Neutrophil (primary cell): ENCODE results near the gene CCL25.
"Not testable (repeated sequence)": the region's sequence is repeated elsewhere in the genome, so short reads cannot be mapped to it uniquely, and the experiment has no call there.

Experiments
- H3K27ac ChIP-seq: fragments of 200-600 bp; sonication (generic); 2 replicates; pipeline ENCODE4 v1.5.1; 2016; ENCODE audit warnings: mild to moderate bottlenecking, moderate library complexity
- H3K27me3 ChIP-seq: fragments of 200-600 bp; sonication (generic); 2 replicates; pipeline ENCODE4 v1.6.0; 2016; ENCODE audit warnings: mild to moderate bottlenecking
- H3K36me3 ChIP-seq: fragments of 200-600 bp; sonication (generic); 2 replicates; pipeline ENCODE4 v1.5.1; 2017
- H3K4me1 ChIP-seq, 2 experiments: fragments of 200-600 bp in 1 of 2; sonication (generic) in 1 of 2; 1 replicate in 1 of 2; 2 replicates in 1 of 2; pipeline versions ENCODE4 v1.5.1 to v1.6.1; 2013 to 2016; ENCODE audit warnings: low read depth in 1 of 2, low read length in 1 of 2, mild to moderate bottlenecking in 1 of 2, moderate library complexity in 1 of 2; ENCODE audit not compliant: control insufficient read depth in 1 of 2, insufficient read depth in 1 of 2
- H3K4me3 ChIP-seq, 2 experiments: fragments of 200-600 bp in 1 of 2; sonication (generic) in 1 of 2; 1 replicate in 1 of 2; 2 replicates in 1 of 2; pipeline ENCODE4 v1.5.1; 2013 to 2016; ENCODE audit warnings: low read depth in 1 of 2, low read length in 1 of 2, mild to moderate bottlenecking in 1 of 2, moderate library complexity in 1 of 2
- H3K9me3 ChIP-seq: fragments of 200-600 bp; sonication (generic); 2 replicates; pipeline ENCODE4 v1.5.1; 2016
- TF ChIP-seq, protein P1 (sequence below): fragments of 200-600 bp; sonication (generic); IDR thresholded peaks from 2 replicates; pipeline ENCODE4 v1.5.1; 2016; ENCODE audit warnings: antibody characterized with exemption

The CCL25 gene

GRCh38 chr19:8020681-8021080, 31.9 kb upstream of the CCL25 start:
- Histone ChIP-seq H3K27me3 (no peaks in the 10 kb centered on the region), H3K4me1 (no peaks in the 10 kb centered on the region), H3K27ac (no peak overlapping the region), H3K4me3 (no peak overlapping the region), H3K36me3 (no peaks in the 10 kb centered on the region), H3K9me3 (no peaks in the 10 kb centered on the region)
- TF ChIP-seq, protein P1, sequence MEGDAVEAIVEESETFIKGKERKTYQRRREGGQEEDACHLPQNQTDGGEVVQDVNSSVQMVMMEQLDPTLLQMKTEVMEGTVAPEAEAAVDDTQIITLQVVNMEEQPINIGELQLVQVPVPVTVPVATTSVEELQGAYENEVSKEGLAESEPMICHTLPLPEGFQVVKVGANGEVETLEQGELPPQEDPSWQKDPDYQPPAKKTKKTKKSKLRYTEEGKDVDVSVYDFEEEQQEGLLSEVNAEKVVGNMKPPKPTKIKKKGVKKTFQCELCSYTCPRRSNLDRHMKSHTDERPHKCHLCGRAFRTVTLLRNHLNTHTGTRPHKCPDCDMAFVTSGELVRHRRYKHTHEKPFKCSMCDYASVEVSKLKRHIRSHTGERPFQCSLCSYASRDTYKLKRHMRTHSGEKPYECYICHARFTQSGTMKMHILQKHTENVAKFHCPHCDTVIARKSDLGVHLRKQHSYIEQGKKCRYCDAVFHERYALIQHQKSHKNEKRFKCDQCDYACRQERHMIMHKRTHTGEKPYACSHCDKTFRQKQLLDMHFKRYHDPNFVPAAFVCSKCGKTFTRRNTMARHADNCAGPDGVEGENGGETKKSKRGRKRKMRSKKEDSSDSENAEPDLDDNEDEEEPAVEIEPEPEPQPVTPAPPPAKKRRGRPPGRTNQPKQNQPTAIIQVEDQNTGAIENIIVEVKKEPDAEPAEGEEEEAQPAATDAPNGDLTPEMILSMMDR, result no peak

DNA sequence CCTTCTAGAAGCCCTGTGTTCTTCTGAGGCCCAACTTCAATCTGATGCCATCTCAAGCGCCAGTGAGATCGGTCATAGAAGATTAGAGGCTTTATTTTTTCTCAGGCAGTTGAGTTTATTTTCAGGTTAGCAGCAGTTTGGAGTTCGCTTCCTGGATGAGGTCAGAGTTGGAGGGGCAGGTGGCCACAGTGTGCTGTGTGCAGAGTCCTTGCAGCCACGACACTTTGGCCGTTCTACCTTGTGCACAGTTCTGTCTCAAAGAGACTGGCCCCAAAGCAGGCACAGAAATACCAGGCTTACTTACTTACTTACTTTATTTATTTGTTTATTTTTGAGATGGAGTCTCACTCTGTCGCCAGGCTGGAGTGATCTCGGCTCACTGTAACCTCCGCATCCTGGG, 31.2 kb upstream of the CCL25 start:
- Histone ChIP-seq H3K27me3 (no peaks in the 10 kb centered on the region), H3K36me3 (no peaks in the 10 kb centered on the region), H3K27ac (no peak overlapping the region), H3K4me3 (no peak overlapping the region), H3K4me1 (no peaks in the 10 kb centered on the region), H3K9me3 (no peaks in the 10 kb centered on the region)
- TF ChIP-seq, protein P1, result no peak

DNA sequence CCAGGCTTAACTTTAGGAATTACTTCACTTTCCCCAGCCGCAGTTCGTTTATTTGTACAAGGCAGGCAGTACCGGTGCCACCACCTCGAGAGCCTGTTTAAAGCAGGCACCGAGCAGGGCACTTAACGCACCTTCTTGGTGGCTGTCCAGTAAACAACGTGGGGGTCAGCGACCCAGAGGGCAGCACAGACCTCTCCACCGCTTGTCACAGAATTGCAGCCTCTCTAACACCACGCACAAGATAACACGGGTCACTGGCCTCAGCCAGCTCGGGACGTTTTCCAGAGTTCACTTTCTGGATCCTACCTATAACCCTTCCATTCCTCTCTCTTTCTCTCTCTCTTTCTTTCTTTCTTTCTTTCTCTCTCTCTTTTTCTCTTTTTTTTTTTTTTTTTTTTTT, 30.3 kb upstream of the CCL25 start:
- no peaks in the 10 kb centered on the region for H3K36me3 ChIP-seq
- H3K4me3 ChIP-seq, result no peak overlapping the region
- no peaks in the 10 kb centered on the region for H3K9me3 ChIP-seq
- TF ChIP-seq, protein P1, result no peak
- no peaks in the 10 kb centered on the region for H3K4me1 ChIP-seq
- no peaks in the 10 kb centered on the region for H3K27me3 ChIP-seq
- no peak overlapping the region for H3K27ac ChIP-seq

GRCh38 chr19:8023371-8023770, 29.2 kb upstream of the CCL25 start:
- Histone ChIP-seq H3K36me3 (no peaks in the 10 kb centered on the region), H3K9me3 (no peaks in the 10 kb centered on the region), H3K4me1 (no peaks in the 10 kb centered on the region), H3K27me3 (no peaks in the 10 kb centered on the region), H3K4me3 (no peak overlapping the region), H3K27ac (no peak overlapping the region)
- TF ChIP-seq, protein P1, result no peak

DNA sequence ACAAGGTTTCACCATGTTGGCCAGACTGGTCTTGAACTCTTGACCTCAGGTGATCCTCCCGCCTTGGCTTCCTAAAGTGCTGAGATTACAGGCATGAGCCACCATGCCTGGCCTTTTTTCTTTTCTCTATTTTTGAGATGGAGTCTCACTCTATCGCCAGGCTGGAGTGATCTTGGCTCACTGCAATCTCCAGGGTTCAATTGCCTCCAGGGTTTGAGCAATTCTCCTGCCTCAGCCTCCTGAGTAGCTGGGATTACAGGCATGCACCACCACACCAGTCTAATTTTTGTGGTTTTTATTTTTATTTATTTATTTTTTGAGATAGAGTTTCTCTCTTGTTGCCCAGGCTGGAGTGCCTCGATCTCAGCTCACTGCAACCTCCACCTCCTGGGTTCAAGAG, 28.3 kb upstream of the CCL25 start:
- H3K27ac ChIP-seq, H3K4me1 ChIP-seq, H3K9me3 ChIP-seq, H3K4me3 ChIP-seq, H3K36me3 ChIP-seq, H3K27me3 ChIP-seq: not testable (repeated sequence)

DNA sequence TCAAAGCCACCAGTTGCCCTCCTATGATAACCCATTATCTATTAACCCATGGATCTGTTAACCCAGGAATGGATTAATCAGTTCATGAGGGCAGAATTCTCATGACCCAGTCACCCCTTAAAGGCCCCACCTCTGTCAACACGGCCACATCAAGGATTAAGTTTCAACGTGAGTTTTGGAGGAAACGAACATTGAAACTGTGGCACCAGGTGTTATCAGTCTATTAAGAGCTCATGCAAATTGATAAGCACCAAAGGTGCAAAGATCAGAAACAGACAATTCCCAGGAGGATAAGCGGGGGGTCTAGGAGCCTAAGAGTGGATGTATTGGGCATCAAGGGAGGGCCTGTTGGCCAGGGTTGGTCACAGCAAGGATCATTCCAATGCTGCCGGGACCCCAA, 27.2 kb upstream of the CCL25 start:
- H3K36me3 ChIP-seq, result no peaks in the 10 kb centered on the region

More for the DNA sequence above, 27.2 kb upstream of the CCL25 start:
- no peak overlapping the region for H3K27ac ChIP-seq
- no peaks in the 10 kb centered on the region for H3K4me1 ChIP-seq
- no peaks in the 10 kb centered on the region for H3K9me3 ChIP-seq
- H3K27me3 ChIP-seq, result no peaks in the 10 kb centered on the region
- TF ChIP-seq, protein P1, result no peak
- H3K4me3 ChIP-seq, result no peak overlapping the region
